Measurements from ENCODE around the gene ERG28. TPM values are rescaled to one million over a fixed set of nuclear protein-coding genes. Genes with fewer than 3 reads are reported as not detected.
A peak's percentile ranks its signal among the peaks of the same experiment; 100 is the strongest.

The ERG28 gene
- total RNA-seq, 1 experiment from 2014 or later = 36.1 TPM

DNA sequence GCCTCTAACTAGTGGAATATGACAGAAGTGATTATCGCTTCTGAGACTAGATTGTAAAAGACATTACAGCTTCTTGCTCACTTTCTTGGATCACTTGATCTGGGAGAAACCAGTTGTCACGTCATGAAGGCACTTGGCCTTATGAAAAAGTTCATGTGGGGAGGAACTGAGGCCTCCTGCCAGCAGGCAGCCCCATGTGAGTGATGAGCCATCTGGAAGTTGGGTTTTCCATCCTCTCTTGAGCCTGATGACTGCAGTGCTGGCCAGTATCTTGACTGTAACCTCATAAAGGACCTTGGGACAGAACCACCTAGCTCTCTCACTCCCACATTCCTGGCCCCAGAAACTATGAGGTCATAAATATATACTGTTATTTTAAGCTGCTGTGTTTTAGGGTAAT is 28.3 kb upstream of the ERG28 start:
- Mint-ChIP-seq H3K9me3 (ENCODE audit: unreplicated experiment) (peaks cover 16% of the 10 kb centered on the region), H3K4me3 (ENCODE audit: unreplicated experiment) (no peak overlapping the region), H3K27ac (ENCODE audit: unreplicated experiment) (no peak overlapping the region), H3K27me3 (ENCODE audit: insufficient read depth, unreplicated experiment) (no peaks in the 10 kb centered on the region), H3K36me3 (ENCODE audit: insufficient read depth, unreplicated experiment) (peaks cover 40% of the 10 kb centered on the region), H3K4me1 (ENCODE audit: low read depth, unreplicated experiment) (peaks cover 13% of the 10 kb centered on the region)
- ChIA-PET POLR2A (no interaction called here), CTCF (no interaction called here)
- no peaks in the 10 kb centered on the region for H3K36me3 ChIP-seq (ENCODE audit: control insufficient read depth, insufficient read depth, low read length)
- H3K4me3 ChIP-seq (ENCODE audit: low read depth, low read length) = no peak overlapping the region
- DNase-seq = no peak
- 0 out of 2 replicates have a peak, but pooled peaks cover 2% of the 10 kb centered on the region for H3K9me3 ChIP-seq
- TF ChIP-seq, protein P1, sequence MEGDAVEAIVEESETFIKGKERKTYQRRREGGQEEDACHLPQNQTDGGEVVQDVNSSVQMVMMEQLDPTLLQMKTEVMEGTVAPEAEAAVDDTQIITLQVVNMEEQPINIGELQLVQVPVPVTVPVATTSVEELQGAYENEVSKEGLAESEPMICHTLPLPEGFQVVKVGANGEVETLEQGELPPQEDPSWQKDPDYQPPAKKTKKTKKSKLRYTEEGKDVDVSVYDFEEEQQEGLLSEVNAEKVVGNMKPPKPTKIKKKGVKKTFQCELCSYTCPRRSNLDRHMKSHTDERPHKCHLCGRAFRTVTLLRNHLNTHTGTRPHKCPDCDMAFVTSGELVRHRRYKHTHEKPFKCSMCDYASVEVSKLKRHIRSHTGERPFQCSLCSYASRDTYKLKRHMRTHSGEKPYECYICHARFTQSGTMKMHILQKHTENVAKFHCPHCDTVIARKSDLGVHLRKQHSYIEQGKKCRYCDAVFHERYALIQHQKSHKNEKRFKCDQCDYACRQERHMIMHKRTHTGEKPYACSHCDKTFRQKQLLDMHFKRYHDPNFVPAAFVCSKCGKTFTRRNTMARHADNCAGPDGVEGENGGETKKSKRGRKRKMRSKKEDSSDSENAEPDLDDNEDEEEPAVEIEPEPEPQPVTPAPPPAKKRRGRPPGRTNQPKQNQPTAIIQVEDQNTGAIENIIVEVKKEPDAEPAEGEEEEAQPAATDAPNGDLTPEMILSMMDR (IDR thresholded peaks at IDR 0.05; ENCODE audit: insufficient read depth in 1 of 2, low read depth in 1 of 2, low read length in 1 of 2, severe bottlenecking in 1 of 2, unreplicated experiment in 1 of 2) = no peak
- intact Hi-C loops (cut with micrococcal nuclease; ENCODE audit: unreplicated experiment) = no loop called here
- BruUV-seq (replicated peaks) = no TSS peak
- no peaks in the 10 kb centered on the region for H3K27me3 ChIP-seq (replicated peaks; ENCODE audit: control insufficient read depth, insufficient read depth, low read length)
- H3K4me1 ChIP-seq = peaks cover 8% of the 10 kb centered on the region

GRCh38 chr14:75685910-75686309 is 25.2 kb upstream of the ERG28 start:
- CTCF ChIA-PET = no interaction called here

DNA sequence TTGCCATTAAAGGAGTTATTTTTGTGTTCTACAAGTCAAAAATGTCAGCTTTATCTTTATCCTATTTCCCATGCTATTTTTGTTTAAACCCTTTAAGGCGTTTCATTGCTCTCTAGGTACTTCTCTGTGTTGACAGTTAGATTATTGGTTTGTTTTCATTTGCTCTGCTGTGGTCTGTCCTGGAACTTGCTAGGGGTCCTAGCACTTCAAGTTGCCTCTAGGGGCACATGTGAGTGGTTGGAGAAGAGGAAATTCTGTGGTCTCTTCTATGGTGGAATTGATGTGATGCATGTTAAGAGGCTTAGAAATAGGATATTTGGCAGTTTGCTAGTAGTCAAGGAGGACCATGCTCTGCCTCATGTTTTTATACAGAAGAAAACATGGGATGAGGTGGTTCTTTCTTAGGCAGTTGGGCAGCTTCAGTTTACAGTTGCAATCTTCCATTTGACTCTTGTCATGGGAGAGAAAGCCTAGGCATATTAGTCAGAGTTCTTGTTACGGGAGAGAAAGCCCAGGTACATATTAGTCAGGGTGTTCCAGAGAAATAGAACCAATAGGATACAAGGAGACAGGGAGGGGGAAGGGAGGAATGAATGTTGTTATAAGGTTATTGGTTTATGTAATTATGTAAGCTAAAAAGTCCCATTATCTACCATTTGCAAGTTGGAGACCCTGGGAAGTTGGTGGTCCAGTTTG is 14.7 kb upstream of the ERG28 start:
- CTCF ChIA-PET = no interaction called here
- Mint-ChIP-seq H3K9me3 (ENCODE audit: unreplicated experiment) (no peaks in the 10 kb centered on the region), H3K27ac (ENCODE audit: unreplicated experiment) (no peak overlapping the region), H3K36me3 (ENCODE audit: insufficient read depth, unreplicated experiment) (peaks cover 7% of the 10 kb centered on the region), H3K27me3 (ENCODE audit: insufficient read depth, unreplicated experiment) (no peaks in the 10 kb centered on the region), H3K4me3 (ENCODE audit: unreplicated experiment) (no peak overlapping the region), H3K4me1 (ENCODE audit: low read depth, unreplicated experiment) (no peaks in the 10 kb centered on the region)
- H3K9me3 ChIP-seq = no peaks in the 10 kb centered on the region
- no peak overlapping the region for H3K4me3 ChIP-seq (ENCODE audit: low read depth, low read length)
- no peaks in the 10 kb centered on the region for H3K27me3 ChIP-seq (replicated peaks; ENCODE audit: control insufficient read depth, insufficient read depth, low read length)
- POLR2A ChIA-PET = no interaction called here
- no peaks in the 10 kb centered on the region for H3K36me3 ChIP-seq (ENCODE audit: control insufficient read depth, insufficient read depth, low read length)
- H3K4me1 ChIP-seq = no peaks in the 10 kb centered on the region
- no TSS peak for BruUV-seq (replicated peaks)
- no peak for DNase-seq
- intact Hi-C loops (cut with micrococcal nuclease; ENCODE audit: unreplicated experiment) = no loop called here
- TF ChIP-seq, protein P1 (IDR thresholded peaks at IDR 0.05; ENCODE audit: insufficient read depth in 1 of 2, low read depth in 1 of 2, low read length in 1 of 2, severe bottlenecking in 1 of 2, unreplicated experiment in 1 of 2) = no peak

More at GRCh38 chr14:75685910-75686309, 25.2 kb upstream of the ERG28 start:
- Mint-ChIP-seq H3K27me3 (ENCODE audit: insufficient read depth, unreplicated experiment) (no peaks in the 10 kb centered on the region), H3K4me1 (ENCODE audit: low read depth, unreplicated experiment) (peaks cover 13% of the 10 kb centered on the region), H3K36me3 (ENCODE audit: insufficient read depth, unreplicated experiment) (peaks cover 35% of the 10 kb centered on the region), H3K4me3 (ENCODE audit: unreplicated experiment) (no peak overlapping the region), H3K9me3 (ENCODE audit: unreplicated experiment) (no peaks in the 10 kb centered on the region), H3K27ac (ENCODE audit: unreplicated experiment) (peak overlapping the region; percentile 50)
- H3K36me3 ChIP-seq (ENCODE audit: control insufficient read depth, insufficient read depth, low read length) = no peaks in the 10 kb centered on the region
- no peaks in the 10 kb centered on the region for H3K9me3 ChIP-seq
- intact Hi-C loops (cut with micrococcal nuclease; ENCODE audit: unreplicated experiment) = no loop called here
- DNase-seq = peak in 1 of 2 experiments; percentile 3
- BruUV-seq (replicated peaks) = no TSS peak
- no peak overlapping the region for H3K4me3 ChIP-seq (ENCODE audit: low read depth, low read length)
- peaks cover 8% of the 10 kb centered on the region for H3K4me1 ChIP-seq
- TF ChIP-seq, protein P1 (IDR thresholded peaks at IDR 0.05; ENCODE audit: insufficient read depth in 1 of 2, low read depth in 1 of 2, low read length in 1 of 2, severe bottlenecking in 1 of 2, unreplicated experiment in 1 of 2) = no peak
- POLR2A ChIA-PET = no interaction called here
- no peaks in the 10 kb centered on the region for H3K27me3 ChIP-seq (replicated peaks; ENCODE audit: control insufficient read depth, insufficient read depth, low read length)

Data from Caco-2 (cell line).